HepG2 (cell line): ENCODE results near the gene SERINC4. TPM values are rescaled to one million over a fixed set of nuclear protein-coding genes. Genes with fewer than 3 reads are reported as not detected.

Experiments used
- HOXA3 ChIP-seq: sonication (generic); formaldehyde crosslinking; IDR thresholded peaks from 2 replicates; pipeline ENCODE4 v1.5.0; 2020; ENCODE audit warnings: missing genetic modification reagents
- IKZF4 ChIP-seq: sonication (generic); formaldehyde crosslinking; IDR thresholded peaks from 2 replicates; pipeline ENCODE4 v1.5.1; 2020; ENCODE audit warnings: borderline replicate concordance, mild to moderate bottlenecking, low read depth, missing genetic modification reagents; ENCODE audit errors: not compliant biosample characterization
- JUN ChIP-seq: sonication (generic); formaldehyde crosslinking; IDR thresholded peaks from 2 replicates; pipeline ENCODE4 v1.4.0; 2020; ENCODE audit warnings: mild to moderate bottlenecking, missing genetic modification reagents
- MEIS2 ChIP-seq: sonication (generic); formaldehyde crosslinking; IDR thresholded peaks from 2 replicates; pipeline ENCODE4 v1.9.0; 2021; ENCODE audit warnings: mild to moderate bottlenecking, missing genetic modification reagents
- RCOR2 ChIP-seq: IDR thresholded peaks from 2 replicates; pipeline ENCODE4 v1.6.1; 2016; ENCODE audit warnings: missing biosample characterization, missing genetic modification reagents
- TSC22D2 ChIP-seq: sonication (generic); formaldehyde crosslinking; IDR thresholded peaks from 2 replicates; pipeline ENCODE4 v1.5.1; 2020; ENCODE audit warnings: missing genetic modification reagents, mild to moderate bottlenecking, borderline replicate concordance
- ZKSCAN8 ChIP-seq: IDR thresholded peaks from 2 replicates; pipeline ENCODE4 v1.6.1; 2016; ENCODE audit warnings: borderline replicate concordance, missing genetic modification reagents, missing compliant biosample characterization
- ZNF530 ChIP-seq: sonication (generic); formaldehyde crosslinking; IDR thresholded peaks from 2 replicates; pipeline ENCODE4 v1.5.0; 2020; ENCODE audit warnings: low read depth, mild to moderate bottlenecking, missing genetic modification reagents
- ZNF547 ChIP-seq: sonication (generic); formaldehyde crosslinking; IDR thresholded peaks from 2 replicates; pipeline ENCODE4 v1.5.1; 2020; ENCODE audit warnings: mild to moderate bottlenecking, missing genetic modification reagents
- ZNF619 ChIP-seq: sonication (generic); formaldehyde crosslinking; IDR thresholded peaks from 2 replicates; pipeline ENCODE4 v1.4.0; 2020; ENCODE audit warnings: mild to moderate bottlenecking, missing genetic modification reagents
- ZNF788 ChIP-seq: sonication (generic); formaldehyde crosslinking; IDR thresholded peaks from 2 replicates; pipeline ENCODE4 v1.5.0; 2020; ENCODE audit warnings: mild to moderate bottlenecking, missing genetic modification reagents, borderline replicate concordance
- polyA plus RNA-seq, 8 experiments: library from polyadenylated mRNA; depleted of rRNA in 3 of 8; stranded (reverse) in 7 of 8; unstranded in 1 of 8; fragments of >200 nt; fragmentation: Illumina TruSeq in 4 of 8; extraction: Trizol in 4 of 8; gene quantifications; 2 replicates each; pipeline versions ENCODE4 v1.2.1 to v1.2.3, GENCODE V29; 2011 to 2016; ENCODE audit warnings: low read depth in 4 of 8, missing spikeins in 1 of 8, mixed read lengths in 1 of 8; ENCODE audit not compliant: insufficient read depth in 1 of 8
- total RNA-seq, 5 experiments: library from RNA; depleted of rRNA; stranded (reverse); fragments of >200 nt; fragmentation: Illumina TruSeq; extraction: Trizol; gene quantifications; 2 replicates each; pipeline ENCODE4 v1.2.3, GENCODE V29; 2016; ENCODE audit warnings: low read depth in 1 of 5
- TF ChIP-seq, protein P1 (sequence below): sonication (generic); formaldehyde crosslinking; IDR thresholded peaks from 2 replicates; pipeline ENCODE4 v1.4.0; 2020; ENCODE audit warnings: missing genetic modification reagents, borderline replicate concordance
- TF ChIP-seq, protein P2 (sequence below): sonication (generic); formaldehyde crosslinking; IDR thresholded peaks from 2 replicates; pipeline ENCODE4 v1.4.0; 2020; ENCODE audit warnings: mild to moderate bottlenecking, missing genetic modification reagents, borderline replicate concordance
- TF ChIP-seq, protein P3 (sequence below): sonication (generic); formaldehyde crosslinking; conservative IDR thresholded peaks from 2 replicates; pipeline ENCODE4 v1.4.0; 2020; ENCODE audit warnings: missing genetic modification reagents
- TF ChIP-seq, protein P4 (sequence below): IDR thresholded peaks from 2 replicates; pipeline ENCODE4 v1.6.1; 2016; ENCODE audit warnings: control low read depth

Gene SERINC4
- total and polyA plus RNA-seq, 2 of the 13 experiments (the other 11 are each of a cell fraction or from before 2014, with no cell fraction given) = not detected

DNA sequence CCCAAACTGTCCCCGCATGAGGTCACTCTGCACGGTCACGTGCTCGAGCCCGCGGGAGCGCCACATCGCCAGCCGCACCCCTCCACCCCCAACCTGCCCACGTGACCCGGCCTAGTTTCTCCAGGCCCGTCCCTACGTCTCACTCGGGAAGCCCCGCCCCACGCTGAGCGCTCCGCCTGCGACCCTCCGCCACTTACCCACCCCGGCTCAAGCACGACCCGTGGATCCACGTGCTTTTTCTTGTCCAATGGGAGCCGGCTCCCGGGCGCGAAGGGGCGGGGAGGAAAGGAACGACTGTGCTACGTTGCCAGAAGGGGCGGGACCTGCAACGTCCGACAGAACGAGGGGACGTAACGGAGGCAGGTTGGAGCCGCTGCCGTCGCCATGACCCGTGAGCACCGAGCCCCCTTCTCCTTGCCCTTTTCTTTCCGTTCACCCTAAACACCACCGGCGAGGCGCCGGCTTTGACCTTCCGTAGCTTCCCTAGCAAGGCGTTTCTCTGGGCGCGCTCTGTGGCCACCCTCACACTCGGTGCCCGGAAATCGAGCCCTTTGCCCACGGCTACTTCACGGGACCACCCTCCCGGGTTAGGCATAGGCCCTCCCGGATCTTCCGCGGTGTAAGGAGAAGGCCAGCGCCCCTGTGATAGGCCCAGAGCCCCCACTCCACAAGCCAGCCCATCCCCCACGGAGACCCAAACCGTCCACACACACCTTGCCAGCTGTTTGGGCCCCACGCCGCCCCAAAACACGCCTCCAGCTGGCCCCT lies 7.8 kb downstream of the SERINC4 start, which contains the start of gene SERF2 (continued):
- TF ChIP-seq ZNF547 (0 out of 2 replicates have a peak, but pooled peaks have one; percentile 31), TSC22D2 (CRISPR knock-in tag) (peak; percentile 5; the same call in 1 of the 2 replicates), MEIS2 (CRISPR knock-in tag) (no peak; the same call in 1 of the 2 replicates), ZNF530 (CRISPR knock-in tag) (no peak), IKZF4 (CRISPR knock-in tag) (no peak), JUN (CRISPR knock-in tag) (peak; percentile 59; the same call in 1 of the 2 replicates), ZNF619 (CRISPR knock-in tag) (peak; percentile 92; the same call in 1 of the 2 replicates), RCOR2 (no peak), ZNF788 (peak; percentile 39; the same call in 1 of the 2 replicates), ZKSCAN8 (CRISPR knock-in tag) (no peak), HOXA3 (CRISPR knock-in tag) (peak; percentile 82)
- TF ChIP-seq, protein P1, sequence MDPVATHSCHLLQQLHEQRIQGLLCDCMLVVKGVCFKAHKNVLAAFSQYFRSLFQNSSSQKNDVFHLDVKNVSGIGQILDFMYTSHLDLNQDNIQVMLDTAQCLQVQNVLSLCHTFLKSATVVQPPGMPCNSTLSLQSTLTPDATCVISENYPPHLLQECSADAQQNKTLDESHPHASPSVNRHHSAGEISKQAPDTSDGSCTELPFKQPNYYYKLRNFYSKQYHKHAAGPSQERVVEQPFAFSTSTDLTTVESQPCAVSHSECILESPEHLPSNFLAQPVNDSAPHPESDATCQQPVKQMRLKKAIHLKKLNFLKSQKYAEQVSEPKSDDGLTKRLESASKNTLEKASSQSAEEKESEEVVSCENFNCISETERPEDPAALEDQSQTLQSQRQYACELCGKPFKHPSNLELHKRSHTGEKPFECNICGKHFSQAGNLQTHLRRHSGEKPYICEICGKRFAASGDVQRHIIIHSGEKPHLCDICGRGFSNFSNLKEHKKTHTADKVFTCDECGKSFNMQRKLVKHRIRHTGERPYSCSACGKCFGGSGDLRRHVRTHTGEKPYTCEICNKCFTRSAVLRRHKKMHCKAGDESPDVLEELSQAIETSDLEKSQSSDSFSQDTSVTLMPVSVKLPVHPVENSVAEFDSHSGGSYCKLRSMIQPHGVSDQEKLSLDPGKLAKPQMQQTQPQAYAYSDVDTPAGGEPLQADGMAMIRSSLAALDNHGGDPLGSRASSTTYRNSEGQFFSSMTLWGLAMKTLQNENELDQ (CRISPR knock-in tag) = no peak
- TF ChIP-seq, protein P2, sequence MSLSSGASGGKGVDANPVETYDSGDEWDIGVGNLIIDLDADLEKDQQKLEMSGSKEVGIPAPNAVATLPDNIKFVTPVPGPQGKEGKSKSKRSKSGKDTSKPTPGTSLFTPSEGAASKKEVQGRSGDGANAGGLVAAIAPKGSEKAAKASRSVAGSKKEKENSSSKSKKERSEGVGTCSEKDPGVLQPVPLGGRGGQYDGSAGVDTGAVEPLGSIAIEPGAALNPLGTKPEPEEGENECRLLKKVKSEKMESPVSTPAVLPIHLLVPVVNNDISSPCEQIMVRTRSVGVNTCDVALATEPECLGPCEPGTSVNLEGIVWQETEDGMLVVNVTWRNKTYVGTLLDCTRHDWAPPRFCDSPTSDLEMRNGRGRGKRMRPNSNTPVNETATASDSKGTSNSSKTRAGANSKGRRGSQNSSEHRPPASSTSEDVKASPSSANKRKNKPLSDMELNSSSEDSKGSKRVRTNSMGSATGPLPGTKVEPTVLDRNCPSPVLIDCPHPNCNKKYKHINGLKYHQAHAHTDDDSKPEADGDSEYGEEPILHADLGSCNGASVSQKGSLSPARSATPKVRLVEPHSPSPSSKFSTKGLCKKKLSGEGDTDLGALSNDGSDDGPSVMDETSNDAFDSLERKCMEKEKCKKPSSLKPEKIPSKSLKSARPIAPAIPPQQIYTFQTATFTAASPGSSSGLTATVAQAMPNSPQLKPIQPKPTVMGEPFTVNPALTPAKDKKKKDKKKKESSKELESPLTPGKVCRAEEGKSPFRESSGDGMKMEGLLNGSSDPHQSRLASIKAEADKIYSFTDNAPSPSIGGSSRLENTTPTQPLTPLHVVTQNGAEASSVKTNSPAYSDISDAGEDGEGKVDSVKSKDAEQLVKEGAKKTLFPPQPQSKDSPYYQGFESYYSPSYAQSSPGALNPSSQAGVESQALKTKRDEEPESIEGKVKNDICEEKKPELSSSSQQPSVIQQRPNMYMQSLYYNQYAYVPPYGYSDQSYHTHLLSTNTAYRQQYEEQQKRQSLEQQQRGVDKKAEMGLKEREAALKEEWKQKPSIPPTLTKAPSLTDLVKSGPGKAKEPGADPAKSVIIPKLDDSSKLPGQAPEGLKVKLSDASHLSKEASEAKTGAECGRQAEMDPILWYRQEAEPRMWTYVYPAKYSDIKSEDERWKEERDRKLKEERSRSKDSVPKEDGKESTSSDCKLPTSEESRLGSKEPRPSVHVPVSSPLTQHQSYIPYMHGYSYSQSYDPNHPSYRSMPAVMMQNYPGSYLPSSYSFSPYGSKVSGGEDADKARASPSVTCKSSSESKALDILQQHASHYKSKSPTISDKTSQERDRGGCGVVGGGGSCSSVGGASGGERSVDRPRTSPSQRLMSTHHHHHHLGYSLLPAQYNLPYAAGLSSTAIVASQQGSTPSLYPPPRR (CRISPR knock-in tag) = no peak
- TF ChIP-seq, protein P3, sequence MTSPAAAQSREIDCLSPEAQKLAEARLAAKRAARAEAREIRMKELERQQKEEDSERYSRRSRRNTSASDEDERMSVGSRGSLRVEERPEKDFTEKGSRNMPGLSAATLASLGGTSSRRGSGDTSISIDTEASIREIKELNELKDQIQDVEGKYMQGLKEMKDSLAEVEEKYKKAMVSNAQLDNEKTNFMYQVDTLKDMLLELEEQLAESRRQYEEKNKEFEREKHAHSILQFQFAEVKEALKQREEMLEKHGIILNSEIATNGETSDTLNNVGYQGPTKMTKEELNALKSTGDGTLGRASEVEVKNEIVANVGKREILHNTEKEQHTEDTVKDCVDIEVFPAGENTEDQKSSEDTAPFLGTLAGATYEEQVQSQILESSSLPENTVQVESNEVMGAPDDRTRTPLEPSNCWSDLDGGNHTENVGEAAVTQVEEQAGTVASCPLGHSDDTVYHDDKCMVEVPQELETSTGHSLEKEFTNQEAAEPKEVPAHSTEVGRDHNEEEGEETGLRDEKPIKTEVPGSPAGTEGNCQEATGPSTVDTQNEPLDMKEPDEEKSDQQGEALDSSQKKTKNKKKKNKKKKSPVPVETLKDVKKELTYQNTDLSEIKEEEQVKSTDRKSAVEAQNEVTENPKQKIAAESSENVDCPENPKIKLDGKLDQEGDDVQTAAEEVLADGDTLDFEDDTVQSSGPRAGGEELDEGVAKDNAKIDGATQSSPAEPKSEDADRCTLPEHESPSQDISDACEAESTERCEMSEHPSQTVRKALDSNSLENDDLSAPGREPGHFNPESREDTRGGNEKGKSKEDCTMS (CRISPR knock-in tag) = no peak
- TF ChIP-seq, protein P4, sequence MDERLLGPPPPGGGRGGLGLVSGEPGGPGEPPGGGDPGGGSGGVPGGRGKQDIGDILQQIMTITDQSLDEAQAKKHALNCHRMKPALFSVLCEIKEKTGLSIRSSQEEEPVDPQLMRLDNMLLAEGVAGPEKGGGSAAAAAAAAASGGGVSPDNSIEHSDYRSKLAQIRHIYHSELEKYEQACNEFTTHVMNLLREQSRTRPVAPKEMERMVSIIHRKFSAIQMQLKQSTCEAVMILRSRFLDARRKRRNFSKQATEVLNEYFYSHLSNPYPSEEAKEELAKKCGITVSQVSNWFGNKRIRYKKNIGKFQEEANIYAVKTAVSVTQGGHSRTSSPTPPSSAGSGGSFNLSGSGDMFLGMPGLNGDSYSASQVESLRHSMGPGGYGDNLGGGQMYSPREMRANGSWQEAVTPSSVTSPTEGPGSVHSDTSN (CRISPR knock-in tag) = no peak
